Brain pericyte (primary cell): ENCODE measurements around the gene PCSK5.
"Not testable (repeated sequence)": the region's sequence is repeated elsewhere in the genome, so short reads cannot be mapped to it uniquely, and the experiment has no call there.

Experiments
- DNase-seq: peaks from one replicate; pipeline ENCODE4 v3.0.0-alpha.2; 2012; ENCODE audit warnings: low read depth, low spot score

The PCSK5 gene

DNA sequence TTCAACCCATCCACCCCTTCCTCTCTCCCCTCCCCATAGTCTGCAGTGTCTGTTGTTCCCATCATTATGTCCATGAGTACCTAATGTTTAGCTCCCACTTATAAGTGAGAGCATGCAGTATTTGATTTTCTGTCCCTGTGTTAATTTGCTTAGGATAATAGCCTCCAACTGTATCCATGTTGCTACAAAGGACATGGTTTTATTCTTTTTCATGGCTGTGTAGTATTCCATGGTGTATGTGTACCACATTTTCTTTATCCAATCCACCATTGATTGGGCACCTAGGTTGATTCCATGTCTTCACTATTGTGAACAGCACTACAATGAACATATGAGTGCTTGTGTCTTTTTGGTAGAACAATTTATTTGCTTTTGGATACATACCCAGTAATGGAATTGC is 187.1 kb downstream of the PCSK5 start:
- no peak for DNase-seq

DNA sequence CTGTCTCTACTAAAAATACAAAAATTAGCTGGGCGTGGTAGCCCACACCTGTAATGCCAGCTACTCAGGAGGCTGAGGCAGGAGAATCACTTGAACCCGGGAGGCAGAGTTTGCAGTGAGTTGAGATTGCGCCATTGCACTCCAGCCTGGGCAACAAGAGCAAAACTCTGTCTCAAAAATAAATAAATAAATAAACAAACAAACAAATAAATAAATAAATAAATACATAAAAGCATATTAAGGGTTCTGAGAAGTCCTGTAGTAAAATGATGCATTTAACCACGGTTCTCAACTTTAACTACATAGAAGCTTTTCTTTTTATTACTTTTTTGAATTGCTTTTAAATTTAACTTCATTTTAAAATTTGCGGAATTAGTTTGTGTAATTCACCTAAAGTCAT is 190.8 kb downstream of the PCSK5 start:
- DNase-seq = not testable (repeated sequence)

DNA sequence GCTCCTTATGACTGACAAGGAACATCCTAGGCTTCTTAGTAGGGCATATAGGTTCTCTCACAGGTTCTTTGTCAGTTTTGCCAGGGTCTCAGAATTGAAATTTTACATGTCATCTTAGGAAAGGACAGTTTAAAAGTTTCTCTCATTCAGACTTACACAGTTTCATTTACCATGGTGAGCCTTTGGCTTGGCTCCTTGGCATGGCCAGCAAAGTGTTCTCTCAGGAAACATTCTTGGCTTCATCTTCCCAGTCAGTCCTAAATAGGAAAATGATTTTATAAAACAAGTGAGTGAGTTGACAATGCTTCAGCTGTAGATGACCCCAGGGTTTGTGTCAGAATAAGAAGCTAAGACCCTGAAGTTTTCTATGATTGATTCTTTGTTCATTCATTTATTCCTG is 191.6 kb downstream of the PCSK5 start:
- DNase-seq = no peak

DNA sequence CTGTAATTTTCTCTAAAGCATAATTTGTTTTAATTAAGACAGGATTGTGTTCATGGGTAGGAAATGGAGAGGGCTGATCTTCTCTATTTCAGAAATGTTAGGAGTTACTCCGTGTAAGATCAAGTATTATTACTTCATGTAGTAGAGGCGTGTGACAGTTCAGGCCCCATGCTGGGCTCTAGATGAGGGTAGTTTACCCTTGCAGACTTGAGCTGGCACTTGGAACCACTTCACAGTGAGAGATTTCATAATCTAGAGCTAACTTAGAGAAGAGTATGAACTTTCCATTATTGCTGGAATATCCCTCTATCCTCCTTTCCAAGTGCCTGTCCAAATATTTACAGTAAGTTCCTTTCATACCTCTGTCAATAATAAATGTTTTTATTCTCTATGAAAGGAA is 195.1 kb downstream of the PCSK5 start:
- no peak for DNase-seq

DNA sequence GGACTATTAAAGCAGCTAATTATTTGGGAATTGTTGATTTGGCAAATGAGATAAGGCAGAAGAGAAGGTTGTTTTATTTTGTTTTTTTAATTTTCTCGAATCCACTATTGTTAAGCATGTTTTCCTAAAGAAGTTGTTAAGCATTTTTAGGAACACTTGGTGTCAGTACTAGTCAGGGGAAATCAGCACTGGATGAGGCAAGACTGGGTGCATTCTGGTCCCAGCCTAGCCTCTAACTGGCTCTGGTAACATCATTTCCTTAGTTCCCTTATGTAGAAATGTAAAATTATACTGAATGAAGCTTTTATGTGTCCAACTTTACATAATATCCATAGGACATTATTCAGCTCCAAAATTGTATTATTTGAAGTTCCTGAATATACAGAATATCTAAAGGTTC is 196.1 kb downstream of the PCSK5 start:
- no peak for DNase-seq

DNA sequence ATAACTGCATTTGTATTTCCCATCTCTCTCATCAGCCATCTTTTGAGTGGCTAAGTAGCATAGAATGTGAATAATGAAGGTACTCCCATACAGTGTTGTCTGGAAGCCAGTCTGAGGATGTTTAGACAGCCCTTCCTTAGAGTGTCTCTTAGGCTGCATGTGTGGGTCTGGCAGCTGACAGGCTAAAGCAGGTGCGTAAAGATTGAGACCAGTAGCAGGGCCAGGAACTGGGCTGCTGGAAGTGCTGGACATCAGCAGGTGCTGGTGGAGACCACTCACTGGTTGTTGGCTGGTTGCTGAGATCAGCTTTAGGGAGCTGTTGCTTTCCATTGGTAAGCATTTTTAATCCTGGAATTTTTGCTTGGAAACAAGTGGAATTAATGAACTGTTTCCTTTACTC is 197.5 kb downstream of the PCSK5 start:
- DNase-seq = no peak

DNA sequence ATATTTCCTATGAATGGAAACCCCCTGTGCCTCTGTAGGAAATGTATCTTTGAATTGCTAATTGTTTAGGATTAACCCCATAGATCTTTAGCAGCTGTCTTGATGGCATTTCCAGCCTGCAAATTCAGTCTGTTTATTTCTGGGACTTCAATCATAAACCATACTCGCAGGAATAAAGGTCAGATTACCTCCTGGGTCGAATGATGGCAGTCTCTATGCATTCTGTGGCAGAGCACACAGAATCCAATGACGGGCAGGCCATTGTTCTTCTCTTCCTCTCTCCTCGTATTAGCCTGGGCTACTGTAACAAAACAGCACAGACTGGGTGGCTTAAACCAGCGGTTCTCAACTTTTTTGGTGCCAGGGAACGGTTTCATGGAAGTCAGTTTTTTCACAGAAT is 199.9 kb downstream of the PCSK5 start:
- DNase-seq = no peak

DNA sequence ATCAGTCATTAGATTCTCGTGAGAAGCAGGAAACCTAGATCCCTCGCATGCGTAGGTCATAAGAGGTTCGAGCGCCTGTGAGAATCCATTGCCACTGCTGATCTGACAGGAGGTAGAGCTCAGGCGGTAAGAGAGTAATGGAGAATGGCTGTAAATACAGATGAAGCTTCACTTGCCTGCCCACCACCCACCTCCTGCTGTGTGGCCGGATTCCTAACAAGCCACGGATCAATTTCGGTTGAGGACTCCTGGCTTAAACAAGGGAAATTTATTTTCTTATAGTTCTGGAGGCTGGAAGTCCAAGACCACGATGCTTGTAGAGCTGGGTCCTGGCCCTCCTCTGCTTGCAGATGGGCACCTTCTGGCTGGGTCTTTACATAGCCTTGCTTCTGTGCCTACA is 200.4 kb downstream of the PCSK5 start:
- no peak for DNase-seq

DNA sequence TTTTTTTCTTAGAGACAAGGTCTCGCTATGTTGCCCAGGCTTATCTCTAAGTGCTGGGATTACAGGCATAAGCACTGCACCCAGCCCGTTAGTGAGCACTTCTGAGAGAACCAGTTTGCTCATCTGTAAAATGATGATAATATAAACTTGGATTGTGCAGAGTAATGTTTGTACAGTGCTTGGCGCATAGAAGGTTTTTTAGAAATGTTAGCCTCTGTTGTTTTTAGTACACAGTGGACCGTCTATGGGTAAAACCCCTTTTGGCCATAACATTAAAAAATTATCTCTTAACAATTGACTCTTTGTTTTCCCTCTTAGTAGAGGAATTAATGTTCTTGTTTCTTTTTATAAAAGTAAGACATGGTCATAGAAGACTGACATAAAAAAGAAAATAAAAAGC is 202.1 kb downstream of the PCSK5 start:
- no peak for DNase-seq

DNA sequence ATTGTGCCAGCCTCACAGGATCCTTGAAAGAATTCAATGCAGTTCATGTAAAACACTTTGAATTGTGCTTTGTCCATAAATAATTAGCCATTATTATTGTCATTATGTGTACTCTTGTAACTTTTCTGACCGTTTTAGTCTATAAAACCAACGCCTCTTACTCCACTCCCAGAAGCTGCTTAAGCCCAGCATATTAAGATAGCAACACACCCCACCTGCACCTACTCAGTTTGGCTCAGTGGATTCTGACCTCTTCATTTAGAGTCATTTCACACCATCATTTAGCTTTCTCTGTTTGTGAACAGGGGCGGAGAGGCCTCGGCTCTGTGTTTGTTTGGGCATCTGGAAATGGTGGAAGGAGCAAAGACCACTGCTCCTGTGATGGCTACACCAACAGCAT is 205.1 kb downstream of the PCSK5 start:
- DNase-seq = no peak

DNA sequence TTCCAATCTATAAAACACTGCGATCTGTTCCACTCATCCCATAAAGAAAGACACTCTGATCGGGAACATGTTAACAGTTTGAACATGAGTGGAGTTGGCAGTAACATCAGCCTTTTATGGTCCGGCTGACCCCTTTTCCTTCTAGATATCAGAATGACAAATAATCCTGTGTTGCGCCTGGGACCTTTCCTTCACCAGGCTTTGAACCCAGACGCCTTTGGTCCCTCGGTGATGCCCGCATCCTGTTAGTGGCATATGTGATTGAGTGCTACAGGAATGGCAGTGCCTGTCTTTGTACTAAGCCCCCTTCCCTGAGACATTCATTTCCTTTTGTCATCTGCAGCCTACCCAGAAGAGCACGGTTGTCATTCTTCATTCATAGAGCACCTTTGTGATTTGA is 209.0 kb downstream of the PCSK5 start:
- no peak for DNase-seq

DNA sequence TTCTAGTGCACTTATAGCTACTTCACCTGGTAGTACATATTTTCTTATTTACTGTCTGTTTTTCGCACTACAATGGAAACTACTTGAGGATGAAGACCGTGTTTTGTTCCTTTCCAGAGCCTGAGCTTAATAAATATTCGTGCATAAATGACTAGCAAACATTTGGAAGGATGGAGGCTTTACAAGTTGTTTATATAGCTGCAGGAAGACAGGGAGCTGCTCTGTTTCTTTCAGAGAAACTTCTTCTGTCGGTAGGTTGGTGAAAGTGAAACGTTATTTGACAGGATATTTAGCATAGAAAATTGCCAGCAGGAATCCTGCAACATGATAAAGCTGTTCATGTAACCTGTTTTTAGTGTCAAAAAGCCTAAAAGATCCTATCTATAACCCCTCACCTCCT is 210.6 kb downstream of the PCSK5 start:
- DNase-seq = no peak

DNA sequence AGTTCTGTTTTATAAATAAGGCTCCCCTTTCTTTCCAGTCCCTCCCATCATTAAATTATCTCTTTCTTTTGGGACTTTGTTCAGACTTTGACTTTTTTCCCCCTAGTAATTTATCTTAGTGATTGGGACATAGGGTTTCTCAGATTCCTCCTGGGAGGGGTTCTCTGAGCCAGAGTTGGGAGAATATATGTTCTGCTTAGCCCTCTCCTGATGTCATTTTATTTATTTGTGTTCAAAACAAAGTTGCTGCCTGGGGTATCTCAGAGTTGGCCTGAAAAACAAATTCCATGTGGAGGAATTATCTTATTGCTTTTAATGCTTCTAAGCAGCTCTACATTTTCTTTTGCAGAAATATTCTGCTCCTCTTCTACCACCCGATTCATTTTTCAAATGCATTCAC is 211.0 kb downstream of the PCSK5 start:
- DNase-seq = no peak

DNA sequence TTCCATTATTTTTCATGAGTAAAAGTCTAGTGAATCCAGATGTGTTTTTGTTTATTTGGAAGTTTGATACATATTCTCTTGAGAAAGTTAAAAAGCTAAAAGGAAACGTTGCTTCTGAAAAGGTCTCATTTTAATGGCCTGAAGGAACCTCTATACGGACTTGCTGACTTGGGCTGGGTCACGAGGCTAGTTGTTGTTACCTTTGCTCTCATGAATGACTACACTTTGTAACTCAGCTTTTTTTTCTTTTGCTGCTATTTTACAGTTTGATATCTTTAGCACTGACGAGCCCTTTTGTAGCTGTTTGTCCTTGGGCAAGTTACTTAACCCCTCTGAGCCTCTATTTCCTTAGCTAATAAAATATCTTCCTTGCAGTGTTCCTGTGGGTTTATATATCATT is 211.5 kb downstream of the PCSK5 start:
- no peak for DNase-seq

DNA sequence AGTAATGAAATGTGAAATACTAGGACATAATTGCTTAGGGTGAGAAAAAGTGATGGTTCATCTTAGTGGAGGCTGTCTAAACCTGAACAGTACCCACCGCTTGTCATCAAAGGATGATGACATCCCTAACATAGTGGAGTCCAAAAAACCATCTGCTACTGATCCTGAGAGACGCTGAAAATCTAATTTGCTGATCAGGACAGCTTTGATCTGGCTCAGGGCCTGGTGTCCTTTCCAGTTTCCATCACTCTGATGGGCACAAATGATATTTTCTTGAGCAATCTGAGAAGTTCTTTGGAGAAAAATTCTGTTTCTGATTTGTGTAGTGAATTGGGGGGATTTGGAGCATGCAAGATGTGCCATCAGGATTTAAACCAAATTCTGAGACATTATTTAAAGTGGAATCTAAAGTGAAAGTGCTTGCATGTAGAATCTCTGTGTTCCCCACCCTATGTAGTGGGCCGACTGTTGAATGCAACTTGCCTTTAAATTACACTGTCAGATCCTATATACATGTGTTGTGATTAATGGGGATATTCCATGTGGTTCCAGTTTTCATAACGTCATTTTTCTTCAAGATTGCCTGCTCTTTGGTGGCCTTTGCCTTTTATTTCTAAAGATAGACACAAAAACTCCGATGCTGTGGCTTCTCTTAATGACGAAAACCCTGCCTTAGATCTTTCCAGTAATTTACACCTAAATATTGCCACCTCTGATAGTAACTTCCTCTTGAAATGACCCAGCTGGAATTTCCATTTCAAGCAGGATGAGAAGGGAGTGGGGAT is 213.2 kb downstream of the PCSK5 start:
- DNase-seq = no peak

DNA sequence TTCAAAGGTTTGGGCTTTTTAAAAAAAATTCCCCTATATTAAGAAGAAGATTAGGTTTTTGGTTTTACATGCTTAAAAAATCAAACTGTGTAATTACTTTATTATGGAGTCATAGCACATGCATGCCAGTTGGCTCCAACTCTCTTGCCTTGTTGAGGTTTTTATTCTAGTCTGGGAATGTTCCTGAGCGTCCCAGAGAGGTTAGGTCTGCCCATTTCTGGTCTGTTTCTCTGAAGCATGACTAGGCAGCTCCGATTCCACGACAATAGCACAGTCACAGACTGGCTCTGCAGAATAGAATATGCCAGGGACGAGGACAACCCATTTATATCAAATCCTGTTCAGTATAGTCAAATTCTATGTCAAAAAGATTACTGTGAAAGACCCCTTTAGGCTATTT is 217.0 kb downstream of the PCSK5 start:
- no peak for DNase-seq

DNA sequence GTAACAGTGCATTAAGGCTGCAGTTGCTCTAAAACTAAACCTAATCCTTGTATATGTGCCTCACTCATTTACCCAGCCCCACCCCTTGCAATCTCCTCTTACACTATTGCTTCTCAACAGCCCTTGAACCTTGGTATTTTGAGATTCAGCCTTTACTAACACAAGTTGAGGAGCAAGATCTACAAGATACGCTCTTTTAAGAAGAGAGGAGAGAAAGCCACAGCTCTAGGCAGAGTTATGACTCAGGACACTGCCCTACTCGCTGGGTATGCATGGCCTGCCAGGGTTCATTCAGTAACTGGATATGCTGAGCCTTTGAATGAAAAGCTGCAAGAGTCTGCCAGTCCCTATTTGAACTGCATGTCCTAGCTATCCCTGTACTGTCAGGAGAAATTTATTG is 219.5 kb downstream of the PCSK5 start:
- no peak for DNase-seq

DNA sequence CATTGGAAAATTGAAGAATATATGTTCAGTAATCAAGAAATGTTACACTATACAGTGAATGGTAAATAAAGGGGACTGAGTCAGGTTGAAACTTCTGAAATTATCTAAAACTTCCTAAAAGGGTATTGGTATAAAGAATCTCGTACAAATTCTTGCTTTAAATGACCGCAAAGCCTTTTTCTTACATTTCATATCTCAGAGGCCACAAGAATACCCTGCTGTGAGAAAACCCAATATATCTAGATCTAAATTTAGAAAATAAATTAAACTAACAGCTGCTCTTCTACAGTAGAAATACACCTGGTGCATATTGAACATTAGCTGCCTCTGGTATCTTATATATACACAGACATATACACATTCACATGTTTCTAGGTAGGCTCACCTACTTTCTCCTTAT is 221.7 kb downstream of the PCSK5 start:
- no peak for DNase-seq

DNA sequence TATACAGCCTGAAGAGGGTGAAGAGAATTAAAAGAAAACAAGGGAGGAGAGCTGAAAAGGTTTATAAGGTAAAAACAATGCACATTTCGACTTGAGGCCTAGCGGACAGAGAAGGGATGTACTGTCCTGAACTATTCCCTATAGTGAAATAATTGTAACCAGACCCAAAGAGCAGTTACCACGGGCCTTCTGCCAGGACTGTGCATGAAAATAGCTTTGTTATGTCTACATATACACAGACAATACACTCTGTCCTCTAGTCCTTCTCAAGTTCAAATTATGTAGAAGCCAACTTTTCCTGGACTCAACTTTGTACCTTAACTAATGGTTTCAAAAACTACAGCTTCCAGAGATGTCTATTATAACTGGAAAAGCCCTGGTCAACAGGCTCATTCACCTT is 223.7 kb downstream of the PCSK5 start:
- no peak for DNase-seq

DNA sequence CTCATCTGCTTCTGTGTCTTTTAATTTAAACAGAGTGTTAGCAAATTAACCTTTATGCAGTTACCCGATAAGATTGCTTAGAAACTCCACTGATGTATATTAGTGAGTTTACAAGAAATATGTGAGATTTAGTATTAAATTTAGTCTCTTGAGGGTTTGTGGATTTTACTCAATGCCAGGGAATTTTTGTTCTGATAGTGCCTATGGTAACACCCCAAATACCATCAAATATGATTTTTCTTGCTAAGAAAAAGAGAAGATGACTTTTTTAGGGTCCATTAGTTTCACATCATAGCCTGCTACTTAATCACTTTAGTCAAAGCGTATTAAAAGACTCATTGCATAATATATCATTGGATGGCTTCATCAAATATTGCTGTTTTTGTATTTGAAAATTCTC is 224.9 kb downstream of the PCSK5 start:
- DNase-seq = no peak

DNA sequence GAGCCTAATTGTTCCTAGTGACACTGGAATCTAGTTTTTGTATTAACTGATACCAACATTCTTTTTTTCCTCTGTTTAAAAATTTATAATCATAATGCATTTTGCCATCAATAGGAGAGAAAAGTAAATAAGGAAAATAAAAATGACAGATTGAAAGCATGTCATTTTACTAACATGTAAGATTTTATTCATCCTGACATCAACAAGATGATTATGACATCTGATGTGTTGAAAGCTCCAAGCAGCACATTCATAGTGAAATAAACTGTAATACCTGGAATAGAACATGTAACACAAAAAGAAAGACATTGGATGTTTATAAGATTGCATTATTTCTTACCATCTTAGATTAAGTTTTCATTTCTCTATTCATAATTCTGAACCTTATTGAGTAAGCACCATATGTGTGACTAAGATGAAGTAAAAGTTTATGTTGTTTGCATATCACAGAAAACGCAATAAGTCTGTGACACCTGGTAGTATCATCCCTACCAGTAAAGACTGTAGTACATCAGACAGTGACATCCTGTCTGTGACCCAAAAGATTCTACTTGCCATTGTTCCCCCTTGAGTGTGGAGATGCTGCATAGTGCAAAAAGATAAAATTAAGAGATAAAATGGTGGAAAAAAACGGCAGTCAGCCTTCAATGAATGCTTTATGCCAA is 225.6 kb downstream of the PCSK5 start:
- no peak for DNase-seq

DNA sequence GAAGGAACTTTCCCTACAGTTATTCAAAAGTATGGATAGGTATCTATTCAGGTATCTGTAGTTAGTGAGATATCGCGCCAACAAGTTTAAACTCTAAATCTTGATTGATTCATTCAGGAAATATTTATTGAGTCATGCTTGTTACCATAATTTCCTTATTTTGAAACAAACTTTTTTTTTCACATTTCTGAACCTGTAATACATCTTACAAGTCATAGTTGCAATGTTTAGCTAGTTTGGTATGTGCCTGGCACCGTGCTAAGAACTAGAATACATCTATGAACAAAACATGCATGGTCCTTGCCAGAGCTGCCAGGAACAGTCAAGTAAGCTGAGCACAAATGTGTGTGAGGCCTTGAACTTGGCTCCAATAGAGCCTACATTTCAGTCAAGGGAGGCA is 226.4 kb downstream of the PCSK5 start:
- DNase-seq = no peak

DNA sequence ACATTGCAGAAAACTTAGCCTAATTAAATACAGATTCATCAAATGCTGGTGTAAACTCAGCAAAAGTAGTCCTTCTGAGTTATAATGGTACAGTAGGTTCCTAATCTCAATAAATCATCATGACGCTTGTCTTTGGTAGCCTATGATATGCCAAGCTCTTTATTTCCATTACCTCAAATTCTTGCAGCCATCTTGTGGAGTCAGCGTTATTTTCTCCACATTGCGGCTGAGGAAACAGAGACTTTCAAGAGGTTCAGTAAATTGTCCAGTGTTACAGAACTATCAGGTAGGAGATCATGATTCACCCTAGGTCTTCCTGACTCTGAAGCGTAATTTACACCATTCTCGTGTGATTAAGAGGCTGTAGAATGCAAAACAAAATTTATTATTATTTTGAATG is 237.2 kb downstream of the PCSK5 start:
- DNase-seq = no peak

DNA sequence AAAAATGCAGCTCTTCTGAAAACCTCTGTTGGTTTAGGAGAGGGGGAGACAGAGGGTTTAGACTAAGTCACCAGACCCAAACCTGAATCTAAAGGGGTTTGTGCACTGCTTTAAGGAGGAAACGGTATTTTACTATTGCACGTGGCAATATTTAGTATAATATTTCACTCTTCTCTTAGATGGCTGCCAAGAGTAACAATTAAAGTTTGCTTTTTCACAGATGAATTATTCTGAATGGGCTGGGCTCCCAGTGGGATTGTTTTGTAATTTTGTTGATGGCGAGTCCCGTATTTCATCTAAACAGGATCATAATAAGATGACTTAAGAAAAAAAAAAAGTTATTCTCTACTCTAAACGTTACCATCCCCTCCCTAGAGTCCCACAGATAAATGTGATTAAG is 245.4 kb downstream of the PCSK5 start:
- no peak for DNase-seq
